Ishikawa (cell line): ENCODE results near the gene FCER2.
A peak's percentile ranks its signal among the peaks of the same experiment; 100 is the strongest.

Experiments
- CREB1 ChIP-seq: IDR thresholded peaks from 2 replicates; pipeline ENCODE4 v1.6.1; 2012; ENCODE audit warnings: low read depth
- EGR1 ChIP-seq: IDR thresholded peaks from 2 replicates; pipeline ENCODE4 v1.6.1; 2012
- NFIC ChIP-seq: IDR thresholded peaks from 2 replicates; pipeline ENCODE4 v1.6.1; 2012
- REST ChIP-seq: IDR thresholded peaks from 2 replicates; pipeline ENCODE4 v1.6.1; 2012; ENCODE audit warnings: low read depth, mild to moderate bottlenecking

GRCh38 chr19:7734220-7735203, 32.6 kb upstream of the FCER2 start:
- TF ChIP-seq NFIC (no peak), REST (peak; percentile 23; the same call in 1 of the 2 replicates), CREB1 (no peak), EGR1 (no peak)
